OCI-LY1 (cell line): ENCODE data around the gene ZNF738.

ENCODE experiments used
- CTCF ChIP-seq: fragments of 200-600 bp; sonication (generic), shearing (Covaris generic); IDR thresholded peaks from 2 replicates; pipeline ENCODE4 v1.5.1; 2017; ENCODE audit warnings: mild to moderate bottlenecking, antibody characterized with exemption, low read length, moderate library complexity, mixed read lengths
- EZH2 ChIP-seq: fragments of 200-600 bp; sonication (generic), shearing (Covaris generic); IDR thresholded peaks from 2 replicates; pipeline ENCODE4 v1.8.0; 2017; ENCODE audit warnings: borderline replicate concordance, mixed run types, mild to moderate bottlenecking, antibody characterized with exemption, low read length, moderate library complexity, mixed read lengths

- TF ChIP-seq CTCF (no peak), EZH2 (no peak)
Measured at GRCh38 chr19:21322528-21322927, 36.3 kb upstream of the ZNF738 start.
